Kidney glomerular epithelial cell (primary cell): ENCODE data around the gene SUSD4.

Experiments used
- DNase-seq: peaks from one replicate; lab custom pipeline; 2025; lab: John Stamatoyannopoulos, UW

SUSD4 gene

DNA sequence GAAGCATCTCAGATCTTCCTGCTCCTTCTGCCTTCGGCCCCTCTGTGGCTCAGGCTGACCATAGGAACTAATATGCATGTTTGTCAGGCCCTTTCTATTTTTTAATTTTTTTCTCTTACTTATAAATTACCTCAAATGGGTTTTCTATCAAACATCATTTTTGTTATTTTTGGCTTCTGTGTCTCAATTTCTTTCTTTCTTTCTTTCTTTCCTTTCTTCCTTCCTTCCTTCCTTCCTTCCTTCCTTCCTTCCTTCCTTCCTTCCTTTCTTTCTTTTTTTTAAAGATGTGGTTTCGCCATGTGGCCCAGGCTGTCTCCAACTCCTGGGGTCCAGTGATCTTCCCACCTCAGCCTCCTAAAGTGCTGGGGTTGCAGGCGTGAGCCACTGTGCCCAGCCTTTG is 184.7 kb downstream of the SUSD4 start:
- DNase-seq = no peak

DNA sequence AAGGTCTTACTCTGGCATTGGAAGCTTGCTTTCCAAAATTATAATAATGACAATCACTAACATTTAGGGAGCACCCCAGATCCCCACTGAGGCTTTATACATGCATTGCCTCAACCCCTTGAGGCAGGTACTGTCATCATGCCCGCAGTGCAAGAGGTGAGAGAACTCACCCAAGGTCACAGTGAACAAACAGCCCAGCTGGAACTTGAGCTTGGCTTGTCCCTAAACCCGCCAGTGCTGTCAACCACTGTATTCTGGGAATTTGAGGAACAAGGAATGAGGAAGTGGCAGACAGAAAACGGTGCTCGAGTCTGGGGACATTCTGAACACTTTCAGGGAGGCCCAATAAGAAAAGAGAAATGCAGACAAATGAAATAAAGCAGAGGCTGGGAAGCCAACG is 186.3 kb downstream of the SUSD4 start:
- no peak for DNase-seq

DNA sequence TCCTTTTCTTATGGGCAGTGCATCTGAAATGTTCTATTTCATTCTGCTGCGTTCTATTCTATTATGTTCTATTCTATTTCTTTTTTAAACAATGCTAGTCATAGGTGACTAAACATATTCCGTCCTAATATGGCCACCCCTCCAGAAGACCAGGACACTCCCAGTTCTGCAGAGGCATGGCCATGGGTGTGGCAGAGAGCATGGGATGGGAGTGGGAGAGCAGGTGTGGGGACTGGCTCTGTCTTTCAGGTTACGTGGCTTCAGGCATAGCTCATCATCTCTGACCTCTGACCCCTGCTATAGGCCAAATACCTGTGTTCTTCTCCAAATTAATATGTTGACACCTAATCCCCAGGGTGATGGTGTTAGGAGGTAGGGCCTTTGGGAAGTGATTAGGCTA is 187.5 kb downstream of the SUSD4 start:
- no peak for DNase-seq

DNA sequence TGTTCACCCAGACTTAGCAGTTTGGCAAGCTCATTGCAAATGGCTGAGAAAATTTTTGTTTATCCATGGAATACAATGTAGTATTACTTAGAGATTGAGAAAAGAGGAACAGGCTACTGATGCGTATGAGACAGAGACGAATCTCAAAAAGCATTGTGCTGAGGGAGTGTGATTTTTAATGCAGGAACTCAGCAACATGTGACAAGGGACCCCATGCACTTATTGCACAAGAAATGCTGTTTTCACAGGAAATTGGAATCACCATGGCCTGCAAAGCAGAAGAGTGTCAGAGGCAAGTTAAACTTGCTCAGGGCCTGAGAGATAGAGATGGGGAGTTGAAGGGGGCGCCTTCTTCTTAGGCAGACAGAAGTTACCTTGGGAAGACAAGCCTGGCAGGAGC is 188.3 kb downstream of the SUSD4 start:
- no peak for DNase-seq

DNA sequence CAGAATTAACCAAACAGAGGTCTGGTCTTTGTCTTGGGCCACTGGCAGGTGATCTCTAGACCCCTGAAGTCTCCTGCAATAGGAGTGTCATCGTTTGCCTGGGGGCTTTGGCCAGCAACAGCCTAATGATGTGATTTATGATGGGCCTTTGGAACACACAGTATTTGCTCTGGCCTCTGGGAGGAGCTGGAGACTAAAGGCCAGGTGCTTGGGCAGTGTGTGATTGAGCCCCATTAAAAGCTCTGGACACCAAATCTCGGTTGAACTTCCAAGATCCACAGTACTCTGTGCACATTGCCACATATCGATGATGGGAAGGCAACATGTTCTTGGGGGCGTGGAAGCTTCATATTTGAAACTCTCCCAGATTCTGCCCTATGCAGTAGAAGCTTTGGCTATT is 188.9 kb downstream of the SUSD4 start:
- DNase-seq = peak; percentile 4
